Astrocyte of the spinal cord (primary cell): Measurements from ENCODE around the gene HKDC1.

Experiments used
- DNase-seq: peaks from one replicate; pipeline ENCODE4 v3.0.0; 2011; ENCODE audit warnings: low read depth, low spot score
- H3K4me3 ChIP-seq: 2 replicates; pipeline ENCODE4 v1.5.1; 2011; ENCODE audit warnings: low read depth, mild to moderate bottlenecking, low read length, moderate library complexity
- CTCF ChIP-seq: IDR thresholded peaks from 2 replicates; pipeline ENCODE4 v1.5.1; 2012; ENCODE audit warnings: low read depth, mild to moderate bottlenecking, low read length, inconsistent platforms
- in situ Hi-C: cut with HindIII; loops from 2 replicates; pipeline ENCODE4 v1.10.0; 2017; ENCODE audit warnings: low sequenced_read_pairs

HKDC1 gene

GRCh38 chr10:69315610-69316312, 95.6 kb downstream of the HKDC1 start:
- no peak for TF ChIP-seq CTCF
- DNase-seq: no peak
- no peak overlapping the region for H3K4me3 ChIP-seq
- in situ Hi-C loops: no loop called here

- no peak overlapping the region for H3K4me3 ChIP-seq
- in situ Hi-C loops: no loop called here
- no peak for DNase-seq
- no peak for TF ChIP-seq CTCF
Observed at GRCh38 chr10:69316313-69317059, 96.4 kb downstream of the HKDC1 start.
